HG02840 (cell line): ENCODE data around the gene ALDH1L1.

Experiments used
- ATAC-seq: cut with Tn5 transposase; IDR thresholded peaks from one replicate; pipeline ENCODE4 v1.9.1; 2021; ENCODE audit warnings: mild to moderate bottlenecking, moderate library complexity, moderate number of reproducible peaks; ENCODE audit not compliant: unreplicated experiment, low FRiP score

ALDH1L1 gene

DNA sequence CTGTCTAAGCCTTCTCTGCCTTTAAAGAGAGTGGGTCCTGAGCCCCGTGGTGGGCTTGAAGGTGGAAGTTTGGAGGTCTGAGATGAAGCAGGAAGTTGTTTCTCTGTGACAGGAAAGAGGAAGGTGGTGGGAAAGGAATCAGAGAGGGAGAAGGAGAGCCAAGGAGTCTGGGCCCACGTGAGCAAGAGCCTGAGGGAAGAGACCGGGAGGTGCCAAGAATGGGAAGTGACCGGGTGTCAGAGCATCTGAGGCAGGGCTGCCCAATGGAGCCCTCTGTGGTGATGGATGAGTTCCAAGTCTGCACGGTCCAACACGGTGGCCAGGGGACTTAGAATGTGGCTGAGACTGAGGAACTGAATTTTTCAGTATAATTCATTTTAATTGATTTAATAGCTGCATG lies 24.6 kb downstream of the ALDH1L1 start:
- ATAC-seq, result no peak

DNA sequence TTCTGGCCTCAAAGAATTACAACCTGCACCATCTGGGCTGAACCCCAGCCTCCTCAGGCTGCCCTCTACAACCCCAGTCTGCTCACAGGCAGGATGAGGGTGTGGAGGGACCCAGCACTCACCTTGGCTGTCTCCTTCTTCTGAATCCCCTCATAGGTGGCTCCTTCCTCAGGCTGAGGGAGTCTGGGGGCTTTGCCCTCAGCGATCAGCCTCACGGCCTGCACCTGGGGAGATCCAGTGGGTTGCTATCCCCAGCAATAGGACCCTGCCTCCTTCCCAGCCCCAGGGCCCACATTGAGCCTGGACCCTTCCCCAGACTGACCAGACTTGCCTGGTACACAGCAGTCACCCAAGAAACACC lies 25.1 kb downstream of the ALDH1L1 start:
- no peak for ATAC-seq

DNA sequence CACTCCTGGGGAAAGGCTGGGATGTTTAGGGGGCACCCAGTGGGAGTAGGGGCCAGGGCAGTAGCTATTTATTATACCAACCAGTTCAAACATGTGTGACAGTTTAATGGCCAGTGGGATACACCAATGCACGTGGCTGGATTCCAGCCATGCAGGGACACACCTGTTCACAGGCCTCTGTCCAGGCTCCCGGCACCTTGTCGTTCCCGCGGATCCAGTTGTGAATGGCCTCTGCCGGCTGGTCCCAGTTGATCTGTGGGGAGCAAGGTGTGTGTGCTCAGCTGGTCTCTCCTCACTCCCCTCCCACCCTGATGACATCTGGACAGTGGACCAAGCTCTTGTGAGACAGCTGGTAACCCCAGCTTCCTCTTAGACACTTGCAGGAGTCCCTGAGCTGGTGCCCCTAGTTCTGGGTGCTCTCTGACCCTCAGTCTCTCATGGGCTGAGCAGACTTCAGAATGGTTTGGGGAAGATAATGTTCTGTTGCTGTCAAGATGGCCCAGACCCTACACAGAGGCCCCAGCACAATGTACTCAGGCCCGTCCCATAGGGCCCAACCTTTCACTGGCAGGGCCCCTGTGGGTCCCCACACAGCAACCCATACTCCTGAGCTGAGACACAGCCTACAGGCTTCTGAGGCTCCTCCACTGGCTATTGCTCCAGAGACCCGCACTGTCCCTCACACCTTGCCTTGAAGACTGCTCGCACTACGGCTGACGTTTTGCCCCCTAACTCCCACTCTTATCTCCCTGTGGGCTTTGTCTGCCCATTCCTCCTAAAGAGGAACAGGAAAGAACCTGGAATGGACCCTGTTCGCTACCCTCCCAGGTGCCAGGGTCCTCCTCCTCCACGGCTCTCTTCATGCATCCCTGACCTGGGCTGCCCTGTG lies 25.8 kb downstream of the ALDH1L1 start:
- no peak for ATAC-seq

DNA sequence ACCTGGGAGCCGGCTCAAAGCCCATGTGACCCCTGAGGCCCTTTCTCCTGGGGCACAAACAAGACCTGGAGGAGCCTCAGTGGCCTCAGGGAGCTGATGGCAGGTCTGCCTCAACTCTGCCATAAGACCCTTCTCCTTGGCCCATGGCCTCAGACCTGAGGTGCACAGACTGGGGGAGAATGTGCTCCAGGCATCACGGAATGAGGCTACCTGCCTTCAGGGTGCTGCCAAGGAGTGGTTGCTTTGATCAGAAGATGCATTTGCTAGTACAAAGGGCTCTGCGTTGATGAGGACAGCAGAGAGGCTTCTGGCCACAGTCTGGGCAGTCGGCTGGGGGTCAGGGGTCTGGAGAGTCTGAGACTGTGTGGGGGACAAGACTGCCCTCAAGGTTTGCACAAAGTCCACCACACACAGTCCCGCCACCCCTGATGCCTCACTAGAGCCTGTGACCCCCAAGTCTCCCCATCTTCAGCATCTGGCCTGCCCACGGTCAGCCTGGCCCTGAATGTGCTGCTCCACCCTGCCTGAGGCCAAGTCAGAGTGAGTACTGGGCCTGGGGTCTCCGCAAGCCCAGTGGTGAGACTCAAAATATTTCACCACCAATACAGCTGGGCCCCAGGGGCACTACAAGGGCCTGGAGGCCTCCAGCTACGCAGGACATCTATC lies 26.6 kb downstream of the ALDH1L1 start:
- ATAC-seq, result no peak

DNA sequence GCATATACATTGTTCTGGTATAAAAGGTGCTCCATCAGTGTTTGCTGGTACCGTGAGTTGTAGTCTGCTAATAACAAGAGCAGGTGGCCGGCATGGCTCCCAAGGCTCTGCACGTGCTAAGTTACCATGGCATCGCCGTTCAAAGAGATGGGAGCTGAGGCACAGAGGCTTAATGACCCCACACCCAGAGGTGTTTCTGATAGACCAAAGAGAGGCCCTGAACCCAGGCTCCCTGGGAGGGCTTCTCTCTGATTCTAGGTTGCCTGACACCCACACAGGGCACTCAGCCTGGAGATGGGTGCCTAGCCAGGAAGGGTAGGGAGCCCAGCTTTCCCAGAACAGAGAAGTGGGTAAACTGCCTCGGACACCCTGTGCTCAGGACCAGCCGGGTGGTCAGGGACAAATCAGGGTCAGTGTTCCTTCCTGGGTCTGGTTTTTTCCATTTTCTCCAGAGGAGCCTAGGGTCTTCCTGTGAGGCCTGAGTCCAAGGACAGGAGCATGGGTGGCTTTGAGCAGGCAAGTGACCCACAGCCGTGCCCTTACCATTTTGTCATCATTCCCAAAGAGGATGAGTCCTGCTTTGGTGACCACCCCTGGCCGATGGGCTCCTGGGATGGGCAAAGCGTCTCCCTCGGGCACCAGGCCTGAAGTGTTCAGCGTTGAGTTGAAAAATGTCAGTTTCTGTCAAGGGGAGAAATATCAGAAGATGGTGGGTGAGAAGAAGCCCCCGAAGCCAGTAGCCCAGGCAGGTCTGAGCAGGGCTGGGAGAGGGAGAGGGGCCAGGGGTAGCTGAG lies 27.3 kb downstream of the ALDH1L1 start:
- no peak for ATAC-seq

DNA sequence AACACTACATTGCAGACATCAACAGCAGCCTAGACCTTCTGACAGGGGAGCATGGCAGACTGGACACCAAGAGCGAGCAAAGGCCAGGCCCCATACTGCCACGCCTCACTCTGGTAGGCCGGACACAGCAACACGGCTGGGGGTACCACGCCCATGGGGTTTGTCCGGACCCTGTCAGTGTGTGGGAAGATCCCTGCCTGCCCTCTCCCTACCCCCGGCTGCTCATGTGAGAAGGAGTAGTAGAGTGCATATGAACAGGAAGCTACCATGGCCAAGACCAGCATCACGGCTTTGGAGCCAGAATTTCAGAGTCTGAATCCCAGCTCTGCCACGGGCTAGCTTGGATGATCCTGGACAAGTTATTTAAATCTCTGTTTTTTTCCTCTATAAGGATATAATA lies 27.9 kb downstream of the ALDH1L1 start:
- ATAC-seq, result no peak

DNA sequence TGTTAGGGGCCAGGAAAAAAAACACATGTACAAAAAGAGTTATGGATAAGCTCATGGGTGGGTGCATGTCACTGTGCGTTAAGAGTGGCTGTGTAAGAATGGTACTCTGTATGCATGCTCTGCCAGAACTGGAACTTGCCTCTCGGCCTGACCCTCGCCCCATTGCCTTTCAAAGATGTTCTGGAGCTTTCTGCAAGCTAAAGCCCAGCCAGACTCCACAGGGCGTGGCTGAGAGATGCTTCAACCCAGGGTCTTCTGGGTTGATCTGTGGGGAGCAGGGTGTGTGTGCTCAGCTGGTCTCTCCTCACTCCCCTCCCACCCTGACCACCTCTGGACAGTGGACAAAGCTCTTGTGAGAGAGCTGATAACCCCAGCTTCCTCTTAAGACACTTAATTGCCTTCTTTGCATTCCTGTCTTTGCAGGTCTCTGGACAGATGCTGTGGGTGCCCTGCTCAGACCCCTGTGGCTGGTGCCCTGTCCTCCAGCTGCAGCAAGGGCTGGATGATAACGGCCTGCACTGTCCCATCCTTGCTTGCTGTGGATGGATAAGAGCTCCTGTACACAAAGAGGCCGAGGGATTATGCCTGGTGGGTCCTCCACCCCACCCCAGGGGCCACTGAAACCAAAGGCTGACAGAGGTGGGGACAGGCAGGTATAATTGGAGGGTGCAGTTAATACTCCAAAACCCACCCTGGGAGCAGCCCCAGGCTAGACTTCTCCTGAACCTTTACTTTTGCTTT lies 28.7 kb downstream of the ALDH1L1 start:
- no peak for ATAC-seq

DNA sequence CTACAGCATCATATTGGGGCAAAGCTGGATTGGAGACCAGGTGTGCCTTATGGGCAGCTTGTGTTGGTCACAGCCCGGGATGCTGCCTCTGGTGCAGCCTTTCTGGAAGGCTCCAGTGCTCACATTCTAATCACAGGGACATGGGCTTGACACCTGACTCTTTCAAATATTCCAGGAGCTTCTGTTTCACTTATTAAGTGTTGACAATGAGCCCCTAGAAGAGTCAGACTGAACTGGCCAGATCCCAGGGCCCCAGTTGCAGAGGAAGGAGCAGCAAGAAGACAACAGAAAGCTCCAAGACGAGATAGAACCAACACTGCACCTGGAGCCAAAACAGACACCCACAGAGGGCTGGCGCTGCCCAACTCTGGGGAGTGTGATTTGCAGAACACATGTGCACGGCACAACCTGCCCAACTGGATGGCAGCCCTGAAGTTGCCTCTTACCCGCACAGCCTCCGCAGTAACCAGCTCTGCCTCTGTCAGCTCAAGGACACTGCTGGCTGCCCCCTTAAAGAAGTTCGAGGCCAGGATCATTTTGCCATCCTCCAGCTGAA lies 30.3 kb downstream of the ALDH1L1 start:
- no peak for ATAC-seq

DNA sequence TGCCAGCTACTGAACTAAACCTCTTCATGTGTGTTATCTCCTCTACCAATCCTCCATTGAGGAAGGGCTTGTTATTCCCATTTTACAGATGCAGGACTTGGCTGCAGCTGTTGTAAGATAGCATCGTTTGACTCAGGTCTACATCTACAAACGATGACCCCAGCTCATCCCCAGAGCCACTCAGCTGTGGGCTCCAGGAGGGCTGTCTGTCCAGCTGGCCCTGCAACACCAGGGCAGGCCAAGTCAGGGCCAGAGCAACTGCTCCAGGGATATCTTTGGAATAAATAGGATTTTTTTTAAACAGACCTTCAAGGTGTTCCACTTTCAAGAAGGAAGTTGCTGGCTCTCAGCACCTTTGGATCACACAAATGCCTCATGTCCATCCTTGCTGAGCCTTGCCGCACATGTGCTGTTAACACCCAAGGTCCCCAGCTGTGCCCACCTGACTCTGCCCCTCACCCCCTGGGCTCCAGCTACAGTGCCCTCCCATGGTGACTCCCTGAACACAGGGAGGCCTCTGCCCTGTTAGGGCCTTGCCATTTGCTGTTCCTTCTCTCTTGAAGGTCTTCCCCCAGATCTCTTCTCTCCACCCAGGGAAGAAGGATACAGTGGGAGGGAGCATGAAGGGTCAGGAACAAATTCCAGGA lies 31.0 kb downstream of the ALDH1L1 start:
- no peak for ATAC-seq

DNA sequence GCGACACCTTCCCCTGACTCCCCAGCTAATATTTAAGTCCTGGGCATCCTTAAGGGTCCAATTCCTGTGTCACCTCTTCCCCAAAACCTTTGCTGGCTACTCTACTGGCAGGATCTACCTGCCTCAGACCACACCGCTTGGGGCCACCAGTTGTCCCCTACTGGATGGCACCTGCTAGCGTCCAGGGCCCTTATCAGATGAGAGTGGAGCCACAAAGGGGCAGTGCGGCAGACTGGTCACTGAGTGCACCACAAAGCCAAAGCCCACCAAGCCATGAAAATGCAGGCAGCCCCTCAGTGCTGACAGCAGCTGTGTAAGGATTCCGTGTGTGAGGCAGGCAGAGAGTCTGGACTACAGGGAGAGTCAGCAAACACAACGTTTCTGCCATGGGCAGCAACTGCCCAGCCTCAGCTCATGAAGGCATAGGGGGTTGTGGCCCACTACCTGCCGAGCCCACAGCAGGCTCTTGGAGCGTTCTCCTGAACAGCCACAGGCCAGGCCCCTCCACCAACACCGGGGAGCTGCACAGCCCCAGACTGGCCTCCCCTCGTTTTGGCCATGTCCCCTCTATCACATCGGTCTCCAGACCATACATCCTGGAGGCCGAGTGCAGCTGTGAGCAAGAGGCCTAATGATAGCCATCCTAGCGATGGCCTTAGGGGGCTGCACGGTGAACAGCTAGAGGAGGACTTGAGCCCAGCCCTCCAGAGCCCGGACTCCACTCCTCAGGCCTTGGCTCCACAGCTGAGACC lies 32.3 kb downstream of the ALDH1L1 start:
- no peak for ATAC-seq

DNA sequence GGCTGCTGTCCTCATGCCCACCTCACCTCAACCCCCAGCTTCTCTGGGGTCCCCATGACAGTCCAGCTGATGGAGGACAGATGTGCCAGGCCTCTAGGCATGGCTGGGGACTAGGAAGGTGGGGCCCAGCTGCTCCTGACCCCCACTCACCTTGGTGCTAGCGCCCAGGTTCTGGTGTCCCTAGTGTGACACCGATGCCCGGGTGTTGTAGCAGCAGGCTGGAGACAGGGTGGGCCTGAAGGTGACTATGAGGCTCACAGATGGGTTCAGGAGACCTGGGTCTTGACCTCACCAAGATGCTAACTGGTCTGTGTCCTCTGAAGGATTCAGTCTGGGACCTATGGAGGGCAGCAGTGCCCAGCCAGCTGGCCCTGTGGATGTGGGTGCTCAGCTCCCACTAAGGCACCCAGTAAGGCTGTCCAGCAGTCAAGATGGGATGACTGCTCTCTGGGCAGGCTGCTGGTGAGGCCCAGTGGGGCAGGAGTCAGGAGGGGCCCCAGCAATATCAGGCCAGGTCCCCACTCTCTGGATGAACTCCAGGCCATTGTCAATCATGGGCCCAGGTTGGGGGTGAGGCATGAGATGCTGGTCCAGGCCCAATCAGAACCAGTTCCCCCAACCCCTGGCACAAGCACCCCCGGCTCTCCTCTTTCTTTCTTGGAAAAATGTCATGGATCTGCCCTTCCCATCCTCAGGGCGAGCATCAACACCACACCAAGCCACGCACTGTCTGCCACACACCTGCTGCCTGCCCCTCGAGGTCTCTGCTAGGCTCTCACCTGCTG lies 33.0 kb downstream of the ALDH1L1 start:
- ATAC-seq, result no peak

DNA sequence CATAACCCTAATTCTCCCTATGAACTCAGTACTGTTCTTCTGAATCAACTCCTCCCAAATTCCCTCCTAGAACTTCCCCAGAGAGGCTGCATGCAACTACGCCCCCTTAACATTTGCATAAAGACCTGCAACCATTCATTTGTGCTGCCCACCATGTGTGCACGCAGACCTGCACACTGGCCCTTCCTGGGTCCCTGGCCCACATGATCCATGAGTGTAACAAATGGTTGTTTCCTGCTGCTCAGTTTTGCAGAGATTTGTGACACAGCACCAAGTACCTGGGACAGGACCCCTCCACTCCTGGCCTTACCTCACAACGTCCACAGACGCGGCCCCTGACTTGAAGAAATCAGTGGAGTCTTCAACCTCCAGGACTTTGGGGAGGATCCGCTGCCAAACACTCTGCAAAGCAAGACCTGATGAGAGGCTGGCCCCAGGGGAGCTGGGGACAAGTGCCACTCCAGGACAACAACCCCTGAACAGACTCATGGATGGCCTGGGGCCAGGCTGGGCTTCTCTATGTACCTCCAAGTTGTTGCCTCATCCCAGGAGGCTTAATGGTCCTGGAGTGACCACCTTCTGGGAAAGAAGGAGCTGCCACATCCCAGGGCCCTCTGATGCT lies 33.8 kb downstream of the ALDH1L1 start:
- no peak for ATAC-seq

DNA sequence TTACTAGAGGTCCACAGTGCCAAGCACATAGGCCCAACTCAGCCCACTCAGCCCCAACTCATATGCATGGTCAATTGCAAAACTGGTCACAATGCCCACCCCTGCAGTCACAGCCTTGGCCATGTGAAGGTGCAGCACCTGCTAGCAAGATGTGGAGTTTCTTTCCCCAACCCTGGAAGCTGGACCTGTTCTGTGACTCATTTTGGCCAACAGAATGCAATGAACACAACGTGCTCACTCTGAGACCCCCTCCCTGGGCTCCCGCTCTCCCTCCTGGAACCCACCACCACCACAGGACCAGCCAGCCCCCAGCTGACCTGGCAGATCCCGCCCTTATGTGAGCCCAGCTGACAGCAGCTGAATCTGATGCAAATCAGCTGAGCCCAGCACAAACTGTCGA lies 34.4 kb downstream of the ALDH1L1 start:
- ATAC-seq, result no peak

DNA sequence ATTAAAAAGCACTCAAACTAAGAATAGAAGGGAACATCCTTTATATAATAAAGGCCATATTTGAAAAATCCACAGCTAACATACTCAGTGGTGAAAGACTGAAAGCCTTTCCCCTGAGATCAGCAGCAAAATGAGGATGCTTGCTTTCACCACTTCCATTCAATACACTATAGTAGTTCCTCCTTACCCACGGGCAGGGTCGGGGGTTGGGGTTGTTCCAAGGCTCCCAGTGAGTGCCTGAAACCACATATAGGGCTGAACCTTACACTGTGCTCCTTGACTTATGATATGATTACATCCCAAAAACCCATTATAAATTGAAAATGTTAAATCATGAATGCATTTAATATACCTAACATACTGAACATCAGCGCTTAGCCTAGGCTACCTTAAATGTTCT lies 37.7 kb downstream of the ALDH1L1 start:
- ATAC-seq, result no peak

DNA sequence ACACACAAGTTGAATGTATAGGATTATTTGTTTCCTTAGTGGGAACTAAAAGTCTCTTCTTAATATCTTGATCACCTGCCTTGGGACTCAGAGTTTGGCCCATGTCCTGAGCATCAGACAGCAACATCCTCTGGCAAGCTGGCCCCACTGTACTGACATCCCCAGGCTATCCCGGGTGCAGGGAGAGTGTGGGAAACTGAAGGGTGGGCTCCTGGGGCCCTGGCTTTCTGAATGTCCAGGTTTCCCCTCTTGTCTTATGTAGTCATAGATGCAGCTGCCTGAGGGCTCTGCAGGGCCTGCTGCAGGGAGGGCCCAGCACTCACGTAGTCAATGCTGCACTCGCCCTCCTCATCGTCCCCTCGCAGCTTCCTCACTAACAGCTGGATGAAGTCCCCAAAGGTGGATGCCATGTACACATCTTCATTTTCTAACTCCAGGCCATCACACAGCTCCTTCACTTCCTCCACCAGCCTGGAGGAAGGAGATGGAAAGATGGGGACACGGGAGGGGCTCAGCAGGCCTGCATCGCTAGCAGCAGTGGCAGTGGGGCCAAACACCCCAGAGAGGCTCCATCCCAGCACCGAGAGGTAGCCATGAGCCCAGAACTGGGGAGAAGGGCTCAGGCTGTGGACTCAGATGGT lies 42.8 kb downstream of the ALDH1L1 start:
- no peak for ATAC-seq

DNA sequence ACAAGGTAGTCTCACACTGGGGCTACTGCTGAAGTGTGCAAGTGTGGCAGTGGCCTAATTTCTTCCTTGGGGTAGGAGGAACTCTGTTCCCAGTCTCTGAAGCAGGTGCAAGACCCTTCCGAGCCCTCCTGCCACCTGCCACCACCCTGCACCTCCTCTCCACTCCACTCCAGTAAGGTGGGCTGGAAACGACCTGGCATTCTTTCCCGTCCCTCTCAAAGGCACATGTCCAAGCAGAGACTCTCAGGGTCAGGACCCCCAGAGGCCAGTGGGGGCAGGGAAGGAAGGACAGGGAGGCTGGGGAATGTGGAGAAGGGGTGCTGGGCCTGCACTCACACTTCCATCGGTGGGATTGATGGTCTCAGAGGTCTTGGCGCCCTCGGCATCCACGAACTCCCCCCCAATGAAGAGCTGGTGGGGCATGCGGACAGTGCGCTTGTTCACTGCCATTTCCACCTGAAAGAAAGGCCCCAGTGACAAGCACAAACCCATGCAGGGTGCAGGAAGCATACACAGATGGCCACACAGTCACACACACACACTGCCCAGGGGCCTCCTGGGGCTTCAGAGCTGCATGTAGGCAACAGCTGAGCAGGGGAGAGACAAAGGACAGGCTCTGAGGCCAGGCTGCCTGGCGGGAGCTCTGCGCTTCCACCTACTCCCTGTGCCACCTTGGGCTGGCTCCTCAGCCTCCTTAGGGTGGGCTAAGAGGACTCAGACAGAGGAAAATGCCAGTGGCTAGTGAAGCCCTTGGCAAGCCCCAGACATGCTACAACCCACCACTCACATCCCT lies 43.8 kb downstream of the ALDH1L1 start:
- ATAC-seq, result no peak
